Measurements from ENCODE around the gene RGS1. TPM values are rescaled to one million over a fixed set of nuclear protein-coding genes. Genes with fewer than 3 reads are reported as not detected.

RGS1 gene
- polyA plus RNA-seq, 3 donors: 2.4 to 17.7 (median 15.7) TPM

DNA sequence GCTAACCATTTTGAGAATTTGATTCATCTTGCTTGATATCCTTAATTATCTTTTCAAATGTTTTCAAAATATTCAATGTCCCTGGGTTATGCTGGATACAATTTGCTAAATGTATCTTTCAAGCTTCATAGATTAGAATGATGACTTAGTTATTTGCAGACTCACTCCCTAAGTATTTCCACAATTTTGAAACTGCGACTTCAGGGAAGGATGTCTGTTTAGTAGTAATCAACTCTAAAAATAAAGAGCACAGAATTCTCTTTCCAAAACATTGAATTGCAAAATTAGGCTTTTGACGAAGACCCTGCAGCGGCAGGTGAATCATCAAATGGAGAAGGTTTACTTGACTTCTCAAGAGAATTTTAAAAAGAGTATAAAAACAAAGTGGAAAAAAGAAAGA lies 14.2 kb downstream of the RGS1 start:
- Mint-ChIP-seq H3K4me3 (no peak overlapping the region), H3K27ac (peak overlapping the region in 1 of 7 donors; percentile 21), H3K36me3 (no peaks in the 10 kb centered on the region), H3K4me1 (no peaks in the 10 kb centered on the region), H3K27me3 (ENCODE audit: low read depth in 3 of 3) (no peaks in the 10 kb centered on the region), H3K9me3 (no peaks in the 10 kb centered on the region)
- H4K20me1 ChIP-seq (ENCODE audit: insufficient read depth, low read length): no peaks in the 10 kb centered on the region
- no peaks in the 10 kb centered on the region for H3K79me2 ChIP-seq (ENCODE audit: insufficient read depth, low read length)
- no peaks in the 10 kb centered on the region for H3K9me3 ChIP-seq (replicated peaks in 1 of 2; ENCODE audit: control insufficient read depth in 1 of 2, insufficient read depth in 1 of 2, low read length in 2 of 2)
- no peaks in the 10 kb centered on the region for H3K27me3 ChIP-seq (ENCODE audit: control insufficient read depth in 2 of 2, insufficient read depth in 2 of 2, low read length in 2 of 2)
- TF ChIP-seq, protein P1, sequence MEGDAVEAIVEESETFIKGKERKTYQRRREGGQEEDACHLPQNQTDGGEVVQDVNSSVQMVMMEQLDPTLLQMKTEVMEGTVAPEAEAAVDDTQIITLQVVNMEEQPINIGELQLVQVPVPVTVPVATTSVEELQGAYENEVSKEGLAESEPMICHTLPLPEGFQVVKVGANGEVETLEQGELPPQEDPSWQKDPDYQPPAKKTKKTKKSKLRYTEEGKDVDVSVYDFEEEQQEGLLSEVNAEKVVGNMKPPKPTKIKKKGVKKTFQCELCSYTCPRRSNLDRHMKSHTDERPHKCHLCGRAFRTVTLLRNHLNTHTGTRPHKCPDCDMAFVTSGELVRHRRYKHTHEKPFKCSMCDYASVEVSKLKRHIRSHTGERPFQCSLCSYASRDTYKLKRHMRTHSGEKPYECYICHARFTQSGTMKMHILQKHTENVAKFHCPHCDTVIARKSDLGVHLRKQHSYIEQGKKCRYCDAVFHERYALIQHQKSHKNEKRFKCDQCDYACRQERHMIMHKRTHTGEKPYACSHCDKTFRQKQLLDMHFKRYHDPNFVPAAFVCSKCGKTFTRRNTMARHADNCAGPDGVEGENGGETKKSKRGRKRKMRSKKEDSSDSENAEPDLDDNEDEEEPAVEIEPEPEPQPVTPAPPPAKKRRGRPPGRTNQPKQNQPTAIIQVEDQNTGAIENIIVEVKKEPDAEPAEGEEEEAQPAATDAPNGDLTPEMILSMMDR (IDR thresholded peaks at IDR 0.05): no peak
- H3K36me3 ChIP-seq (replicated peaks in 1 of 2; ENCODE audit: control insufficient read depth in 1 of 2, insufficient read depth in 2 of 2, low read length in 2 of 2): no peaks in the 10 kb centered on the region
- H3K4me1 ChIP-seq (ENCODE audit: control insufficient read depth in 1 of 2, insufficient read depth in 2 of 2, low read length in 2 of 2): no peaks in the 10 kb centered on the region
- H2AFZ ChIP-seq (ENCODE audit: insufficient read depth, low read depth, low read length, poor library complexity, severe bottlenecking): no peak overlapping the region
- no peak for DNase-seq
- no peak overlapping the region for H3K9ac ChIP-seq (ENCODE audit: insufficient read depth, low read length, poor library complexity, severe bottlenecking)
- H3K27ac ChIP-seq (ENCODE audit: low read depth in 1 of 2, low read length in 2 of 2): no peak overlapping the region
- 80% methylated on average over 1 of the region's 3 CpGs for WGBS (ENCODE audit: insufficient coverage)
- H3K4me2 ChIP-seq (replicated peaks; ENCODE audit: extremely low read depth, low read length, poor library complexity, severe bottlenecking): no peak overlapping the region
- intact Hi-C loops (cut with micrococcal nuclease): no loop called here
- H3K4me3 ChIP-seq (replicated peaks in 1 of 3; ENCODE audit: low read depth in 2 of 3, low read length in 3 of 3): no peak overlapping the region

DNA sequence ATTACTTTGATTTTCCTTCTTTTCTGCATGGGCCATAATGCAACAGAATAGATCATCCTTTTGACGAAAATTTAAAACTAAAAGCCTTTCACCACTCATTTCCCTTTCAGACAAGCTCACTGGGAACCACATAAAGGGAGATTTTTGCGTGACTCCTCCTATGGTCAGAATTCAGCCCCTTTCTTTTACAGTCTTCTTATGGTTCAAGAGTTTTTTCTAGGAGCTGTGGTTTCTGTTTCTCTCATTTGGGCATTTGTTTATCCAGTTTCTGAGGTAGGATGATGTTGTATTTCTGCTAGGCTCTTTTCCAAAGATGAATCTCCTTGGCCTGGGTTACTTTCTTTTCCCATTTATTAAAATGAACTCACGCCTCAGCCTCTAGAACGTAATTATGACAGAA lies 16.9 kb downstream of the RGS1 start:
- Histone ChIP-seq H3K79me2 (ENCODE audit: insufficient read depth, low read length) (no peaks in the 10 kb centered on the region), H3K4me2 (replicated peaks; ENCODE audit: extremely low read depth, low read length, poor library complexity, severe bottlenecking) (no peak overlapping the region), H3K27ac (ENCODE audit: low read depth in 1 of 2, low read length in 2 of 2) (no peak overlapping the region), H3K9ac (ENCODE audit: insufficient read depth, low read length, poor library complexity, severe bottlenecking) (no peak overlapping the region), H3K4me1 (ENCODE audit: control insufficient read depth in 1 of 2, insufficient read depth in 2 of 2, low read length in 2 of 2) (no peaks in the 10 kb centered on the region), H2AFZ (ENCODE audit: insufficient read depth, low read depth, low read length, poor library complexity, severe bottlenecking) (no peak overlapping the region), H3K27me3 (ENCODE audit: control insufficient read depth in 2 of 2, insufficient read depth in 2 of 2, low read length in 2 of 2) (no peaks in the 10 kb centered on the region), H3K9me3 (replicated peaks in 1 of 2; ENCODE audit: control insufficient read depth in 1 of 2, insufficient read depth in 1 of 2, low read length in 2 of 2) (no peaks in the 10 kb centered on the region), H3K4me3 (replicated peaks in 1 of 3; ENCODE audit: low read depth in 2 of 3, low read length in 3 of 3) (no peak overlapping the region), H4K20me1 (ENCODE audit: insufficient read depth, low read length) (no peaks in the 10 kb centered on the region), H3K36me3 (replicated peaks in 1 of 2; ENCODE audit: control insufficient read depth in 1 of 2, insufficient read depth in 2 of 2, low read length in 2 of 2) (no peaks in the 10 kb centered on the region)
- H3K27ac Mint-ChIP-seq: no peak overlapping the region
- H3K36me3 Mint-ChIP-seq: no peaks in the 10 kb centered on the region
- TF ChIP-seq, protein P1 (IDR thresholded peaks at IDR 0.05): no peak
- H3K27me3 Mint-ChIP-seq (ENCODE audit: low read depth in 3 of 3): peaks cover 0 to 2% (median 0%) of the 10 kb centered on the region in 3 donors
- no CpG with 5 or more reads among the region's 4 CpGs for WGBS (ENCODE audit: insufficient coverage)
- H3K4me1 Mint-ChIP-seq: no peaks in the 10 kb centered on the region
- DNase-seq: no peak
- intact Hi-C loops (cut with micrococcal nuclease): no loop called here
- H3K9me3 Mint-ChIP-seq: no peaks in the 10 kb centered on the region
- no peak overlapping the region for H3K4me3 Mint-ChIP-seq

Measured in CD14-positive monocyte (primary cell).